Liver (tissue), 9 donors: ENCODE data around the gene CARD16. TPM values are rescaled to one million over a fixed set of nuclear protein-coding genes. Genes with fewer than 3 reads are reported as not detected.
"Not testable (repeated sequence)": the region's sequence is repeated elsewhere in the genome, so short reads cannot be mapped to it uniquely, and the experiment has no call there.

Source experiments
- DNase-seq: peaks from one replicate; pipeline ENCODE4 v3.0.0-alpha.2; 2017; ENCODE audit warnings: low spot score
- H3K27ac ChIP-seq, 2 donors: one replicate each; pipeline ENCODE4 v1.7.0; 2013; ENCODE audit warnings: inconsistent platforms in 2 of 2, low read length in 2 of 2, control low read depth in 1 of 2, low read depth in 1 of 2, mild to moderate bottlenecking in 1 of 2
- H3K27me3 ChIP-seq, 4 donors: one replicate each; pipeline versions ENCODE4 v1.6.1 to v1.7.0; 2013; ENCODE audit warnings: low read length in 3 of 4, inconsistent platforms in 1 of 4, mild to moderate bottlenecking in 1 of 4, moderate library complexity in 1 of 4; ENCODE audit not compliant: control insufficient read depth in 4 of 4, insufficient read depth in 4 of 4
- H3K36me3 ChIP-seq, 4 donors: one replicate each; pipeline versions ENCODE4 v1.6.1 to v1.7.0; 2013; ENCODE audit warnings: low read length in 3 of 4, mild to moderate bottlenecking in 3 of 4, low read depth in 1 of 4, moderate library complexity in 1 of 4; ENCODE audit not compliant: control insufficient read depth in 4 of 4, insufficient read depth in 3 of 4
- H3K4me1 ChIP-seq, 4 donors: one replicate each; pipeline versions ENCODE4 v1.6.1 to v1.7.0; 2013; ENCODE audit warnings: low read length in 3 of 4, mild to moderate bottlenecking in 3 of 4, moderate library complexity in 1 of 4; ENCODE audit not compliant: control insufficient read depth in 4 of 4, insufficient read depth in 4 of 4
- H3K4me3 ChIP-seq, 3 donors: one replicate each; pipeline versions ENCODE4 v1.6.1 to v1.7.0; 2013; ENCODE audit warnings: low read length in 3 of 3, control low read depth in 1 of 3, low read depth in 1 of 3, mild to moderate bottlenecking in 1 of 3
- H3K9ac ChIP-seq, 2 donors: one replicate each; pipeline ENCODE4 v1.7.0; 2013; ENCODE audit warnings: low read length in 2 of 2, mild to moderate bottlenecking in 2 of 2, moderate library complexity in 2 of 2, control low read depth in 1 of 2, low read depth in 1 of 2
- H3K9me3 ChIP-seq, 4 donors: one replicate each; pipeline versions ENCODE4 v1.6.1 to v1.7.0; 2013; ENCODE audit warnings: low read length in 3 of 4; ENCODE audit not compliant: control insufficient read depth in 4 of 4
- EGR1 ChIP-seq, 2 donors: IDR thresholded peaks; 2 replicates each; pipeline ENCODE4 v1.6.1; 2016 to 2018; ENCODE audit warnings: antibody characterized with exemption in 2 of 2, low read depth in 2 of 2
- FOXA1 ChIP-seq: IDR thresholded peaks from 2 replicates; pipeline ENCODE4 v1.6.1; 2016; ENCODE audit warnings: antibody characterized with exemption
- FOXA2 ChIP-seq: IDR thresholded peaks from 2 replicates; pipeline ENCODE4 v1.6.1; 2016; ENCODE audit warnings: antibody characterized with exemption
- GABPA ChIP-seq, 2 donors: IDR thresholded peaks in 1 of 2; conservative IDR thresholded peaks in 1 of 2; 2 replicates each; pipeline ENCODE4 v1.6.1; 2016; ENCODE audit warnings: antibody characterized with exemption in 2 of 2, mild to moderate bottlenecking in 1 of 2, moderate library complexity in 1 of 2
- HNF4A ChIP-seq, 2 donors: conservative IDR thresholded peaks; 2 replicates each; pipeline ENCODE4 v1.6.1; 2016; ENCODE audit warnings: antibody characterized with exemption in 2 of 2, mild to moderate bottlenecking in 2 of 2
- HNF4G ChIP-seq: IDR thresholded peaks from 2 replicates; pipeline ENCODE4 v1.6.1; 2016; ENCODE audit warnings: antibody characterized with exemption
- NR2F2 ChIP-seq: IDR thresholded peaks from 2 replicates; pipeline ENCODE4 v1.6.1; 2016; ENCODE audit warnings: antibody characterized with exemption
- RAD21 ChIP-seq, 2 donors: IDR thresholded peaks; 2 replicates each; pipeline ENCODE4 v1.6.1; 2016; ENCODE audit warnings: antibody characterized with exemption in 2 of 2, mild to moderate bottlenecking in 2 of 2
- RXRA ChIP-seq, 2 donors: IDR thresholded peaks; 2 replicates each; pipeline ENCODE4 v1.6.1; 2017 to 2018; ENCODE audit warnings: antibody characterized with exemption in 2 of 2, mild to moderate bottlenecking in 1 of 2
- SP1 ChIP-seq: IDR thresholded peaks from 2 replicates; pipeline ENCODE4 v1.6.1; 2018; ENCODE audit warnings: antibody characterized with exemption, mild to moderate bottlenecking
- TAF1 ChIP-seq: conservative IDR thresholded peaks from 2 replicates; pipeline ENCODE4 v1.6.1; 2016; ENCODE audit warnings: antibody characterized with exemption, mild to moderate bottlenecking
- YY1 ChIP-seq: IDR thresholded peaks from 2 replicates; pipeline ENCODE4 v1.6.1; 2016; ENCODE audit warnings: antibody characterized with exemption, mild to moderate bottlenecking
- ZBTB33 ChIP-seq: IDR thresholded peaks from 2 replicates; pipeline ENCODE4 v1.6.1; 2016; ENCODE audit warnings: antibody characterized with exemption
- WGBS: extraction: QIAGEN DNeasy Blood & Tissue Kit; methylation state at CpG from one replicate; pipeline ENCODE4 v1.1.7; 2013; 5-methylcytosine and 5-hydroxymethylcytosine counted together
- polyA plus RNA-seq, 2 donors: library from polyadenylated mRNA; stranded (reverse) in 1 of 2; unstranded in 1 of 2; fragments of 200-250 nt in 1 of 2; fragments of >200 nt in 1 of 2; fragmentation: Nextera tagmentation in 1 of 2; extraction: Ambion mirVana in 1 of 2; gene quantifications; one replicate each; pipeline versions ENCODE4 v1.2.1 to v1.2.3, GENCODE V29; 2013 to 2015
- total RNA-seq, 2 donors: library from RNA; depleted of rRNA; stranded (reverse); fragments of >200 nt; gene quantifications; one replicate each; pipeline ENCODE4 v1.2.3, GENCODE V29; 2014
- TF ChIP-seq, protein P1 (sequence below): IDR thresholded peaks from 2 replicates; pipeline ENCODE4 v1.6.1; 2016; ENCODE audit warnings: antibody characterized with exemption
- TF ChIP-seq, protein P2 (sequence below): fragments of 150-350 bp; IDR thresholded peaks from 2 replicates; pipeline ENCODE4 v1.5.1; 2017; ENCODE audit warnings: improper control_type of control experiment, low read depth, low read length; ENCODE audit not compliant: missing input control
- donor health status: healthy.
- donor health status: healthy.
- donor health status: healthy.
- donor health status: healthy.
- donor health status: healthy.

Gene CARD16
- total and polyA plus RNA-seq, 4 donors, result 5.1 to 10.0 (median 8.7) TPM

- 74% methylated on average over 4 of the region's 4 CpGs for WGBS
- not testable (repeated sequence) for H3K4me1 ChIP-seq, DNase-seq, H3K36me3 ChIP-seq, H3K27me3 ChIP-seq, H3K9ac ChIP-seq, H3K9me3 ChIP-seq, H3K4me3 ChIP-seq, H3K27ac ChIP-seq
These were observed 32.1 kb upstream of the CARD16 start for GRCh38 chr11:105077141-105077790.

DNA sequence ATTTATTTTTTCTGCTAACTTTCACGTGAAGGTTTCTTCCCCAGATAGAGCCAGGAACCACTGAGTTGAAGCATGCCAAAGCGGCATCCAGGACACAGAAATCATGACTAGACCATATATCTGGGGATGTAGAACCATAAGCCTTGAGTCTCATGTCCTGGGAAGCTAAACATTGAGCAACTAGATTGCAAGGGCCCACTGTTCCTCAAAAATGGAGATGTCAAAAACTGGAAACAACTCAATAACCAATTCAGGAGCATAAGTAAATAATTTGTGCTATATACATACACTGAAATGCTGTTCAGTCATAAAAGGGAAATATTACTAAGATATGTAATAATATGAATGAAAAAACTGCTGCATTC lies 29.0 kb upstream of the CARD16 start:
- Histone ChIP-seq H3K4me1 (no peaks in the 10 kb centered on the region), H3K9me3 (no peaks in the 10 kb centered on the region), H3K27ac (no peak overlapping the region), H3K4me3 (no peak overlapping the region), H3K9ac (no peak overlapping the region), H3K27me3 (no peaks in the 10 kb centered on the region), H3K36me3 (no peaks in the 10 kb centered on the region)
- no peak for DNase-seq
- 92% methylated on average over 2 of the region's 2 CpGs for WGBS
- TF ChIP-seq, protein P1, sequence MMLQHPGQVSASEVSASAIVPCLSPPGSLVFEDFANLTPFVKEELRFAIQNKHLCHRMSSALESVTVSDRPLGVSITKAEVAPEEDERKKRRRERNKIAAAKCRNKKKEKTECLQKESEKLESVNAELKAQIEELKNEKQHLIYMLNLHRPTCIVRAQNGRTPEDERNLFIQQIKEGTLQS, result no peak
- TF ChIP-seq SP1 (no peak), GABPA (IDR thresholded peaks at IDR 0.05 in 1 of 2, conservative IDR thresholded peaks at IDR 0.05 in 1 of 2) (no peak), ZBTB33 (no peak), NR2F2 (no peak), RAD21 (IDR thresholded peaks at IDR 0.05) (no peak), HNF4G (no peak), HNF4A (conservative IDR thresholded peaks at IDR 0.05) (no peak), TAF1 (no peak), EGR1 (IDR thresholded peaks at IDR 0.05; ENCODE audit: low read depth in 2 of 2) (no peak), FOXA2 (no peak), YY1 (no peak), RXRA (IDR thresholded peaks at IDR 0.05) (no peak)
- TF ChIP-seq, protein P2, sequence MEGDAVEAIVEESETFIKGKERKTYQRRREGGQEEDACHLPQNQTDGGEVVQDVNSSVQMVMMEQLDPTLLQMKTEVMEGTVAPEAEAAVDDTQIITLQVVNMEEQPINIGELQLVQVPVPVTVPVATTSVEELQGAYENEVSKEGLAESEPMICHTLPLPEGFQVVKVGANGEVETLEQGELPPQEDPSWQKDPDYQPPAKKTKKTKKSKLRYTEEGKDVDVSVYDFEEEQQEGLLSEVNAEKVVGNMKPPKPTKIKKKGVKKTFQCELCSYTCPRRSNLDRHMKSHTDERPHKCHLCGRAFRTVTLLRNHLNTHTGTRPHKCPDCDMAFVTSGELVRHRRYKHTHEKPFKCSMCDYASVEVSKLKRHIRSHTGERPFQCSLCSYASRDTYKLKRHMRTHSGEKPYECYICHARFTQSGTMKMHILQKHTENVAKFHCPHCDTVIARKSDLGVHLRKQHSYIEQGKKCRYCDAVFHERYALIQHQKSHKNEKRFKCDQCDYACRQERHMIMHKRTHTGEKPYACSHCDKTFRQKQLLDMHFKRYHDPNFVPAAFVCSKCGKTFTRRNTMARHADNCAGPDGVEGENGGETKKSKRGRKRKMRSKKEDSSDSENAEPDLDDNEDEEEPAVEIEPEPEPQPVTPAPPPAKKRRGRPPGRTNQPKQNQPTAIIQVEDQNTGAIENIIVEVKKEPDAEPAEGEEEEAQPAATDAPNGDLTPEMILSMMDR, result no peak

DNA sequence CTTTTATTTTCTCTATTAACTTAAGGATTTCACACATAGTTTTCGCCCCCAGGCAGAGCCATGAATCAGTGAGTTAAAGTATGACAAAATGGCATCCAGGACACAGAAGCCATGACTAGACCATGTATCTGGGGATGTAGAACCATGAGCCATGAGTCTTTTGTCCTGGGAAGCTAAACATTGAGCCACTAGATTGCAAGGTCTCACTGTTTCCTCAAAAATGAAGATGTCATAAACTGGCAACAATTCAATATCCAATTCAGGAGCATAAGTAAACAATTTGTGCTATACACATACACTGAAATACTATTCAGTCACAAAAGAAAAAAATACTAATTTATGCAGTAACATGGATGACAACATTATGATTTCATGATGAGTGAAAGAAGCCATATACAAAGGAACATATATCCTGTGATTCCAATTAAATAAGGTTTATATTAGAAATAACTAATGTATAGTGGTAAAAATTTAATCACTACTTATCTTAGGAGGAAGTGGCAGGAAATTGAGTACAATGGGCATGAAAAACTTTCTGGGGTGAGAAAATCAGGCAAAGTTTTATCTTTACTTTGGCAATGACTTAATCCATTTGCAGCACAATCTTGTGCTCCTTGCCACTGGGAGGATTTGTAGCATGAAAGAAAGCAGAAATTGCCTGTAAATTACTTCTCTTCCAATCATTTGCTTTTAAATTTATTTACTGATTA lies 28.5 kb upstream of the CARD16 start:
- no peak overlapping the region for H3K9ac ChIP-seq
- H3K9me3 ChIP-seq, result no peaks in the 10 kb centered on the region
- H3K4me1 ChIP-seq, result no peaks in the 10 kb centered on the region
- H3K36me3 ChIP-seq, result no peaks in the 10 kb centered on the region
- no peak for DNase-seq
- no peak overlapping the region for H3K4me3 ChIP-seq
- no peaks in the 10 kb centered on the region for H3K27me3 ChIP-seq
- no peak overlapping the region for H3K27ac ChIP-seq
- 77% methylated on average over 1 of the region's 1 CpG for WGBS
- TF ChIP-seq YY1, result no peak
- TF ChIP-seq GABPA (IDR thresholded peaks at IDR 0.05 in 1 of 2, conservative IDR thresholded peaks at IDR 0.05 in 1 of 2), result no peak
- TF ChIP-seq RAD21 (IDR thresholded peaks at IDR 0.05), result no peak
- no peak for TF ChIP-seq RXRA (IDR thresholded peaks at IDR 0.05)
- TF ChIP-seq ZBTB33, result no peak
- TF ChIP-seq, protein P1, result no peak
- no peak for TF ChIP-seq SP1
- TF ChIP-seq FOXA2, result no peak
- no peak for TF ChIP-seq TAF1
- TF ChIP-seq FOXA1, result no peak
- TF ChIP-seq NR2F2, result no peak
- no peak for TF ChIP-seq EGR1 (IDR thresholded peaks at IDR 0.05; ENCODE audit: low read depth in 2 of 2)
